HTR-8/SVneo (cell line): Measurements from ENCODE around the gene WDR18.

Experiments used
- DNase-seq: peaks from one replicate; pipeline ENCODE4 v3.0.0; 2011; ENCODE audit warnings: low spot score, mixed read lengths; ENCODE audit not compliant: insufficient read length
- FAIRE-seq: peaks from 2 replicates; lab custom pipeline; 2011; peaks lifted over from hg19 to GRCh38; lab: Jason Lieb, UNC

The WDR18 gene, protein sequence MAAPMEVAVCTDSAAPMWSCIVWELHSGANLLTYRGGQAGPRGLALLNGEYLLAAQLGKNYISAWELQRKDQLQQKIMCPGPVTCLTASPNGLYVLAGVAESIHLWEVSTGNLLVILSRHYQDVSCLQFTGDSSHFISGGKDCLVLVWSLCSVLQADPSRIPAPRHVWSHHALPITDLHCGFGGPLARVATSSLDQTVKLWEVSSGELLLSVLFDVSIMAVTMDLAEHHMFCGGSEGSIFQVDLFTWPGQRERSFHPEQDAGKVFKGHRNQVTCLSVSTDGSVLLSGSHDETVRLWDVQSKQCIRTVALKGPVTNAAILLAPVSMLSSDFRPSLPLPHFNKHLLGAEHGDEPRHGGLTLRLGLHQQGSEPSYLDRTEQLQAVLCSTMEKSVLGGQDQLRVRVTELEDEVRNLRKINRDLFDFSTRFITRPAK

GRCh38 chr19:984165-984967 is at the start of gene WDR18:
TSS of gene WDR18 (plus strand) at chr19:984345. CDS start at chr19:984354, 9 bp downstream.
- FAIRE-seq = peak; percentile 31
- peak; percentile 97 for DNase-seq

DNA sequence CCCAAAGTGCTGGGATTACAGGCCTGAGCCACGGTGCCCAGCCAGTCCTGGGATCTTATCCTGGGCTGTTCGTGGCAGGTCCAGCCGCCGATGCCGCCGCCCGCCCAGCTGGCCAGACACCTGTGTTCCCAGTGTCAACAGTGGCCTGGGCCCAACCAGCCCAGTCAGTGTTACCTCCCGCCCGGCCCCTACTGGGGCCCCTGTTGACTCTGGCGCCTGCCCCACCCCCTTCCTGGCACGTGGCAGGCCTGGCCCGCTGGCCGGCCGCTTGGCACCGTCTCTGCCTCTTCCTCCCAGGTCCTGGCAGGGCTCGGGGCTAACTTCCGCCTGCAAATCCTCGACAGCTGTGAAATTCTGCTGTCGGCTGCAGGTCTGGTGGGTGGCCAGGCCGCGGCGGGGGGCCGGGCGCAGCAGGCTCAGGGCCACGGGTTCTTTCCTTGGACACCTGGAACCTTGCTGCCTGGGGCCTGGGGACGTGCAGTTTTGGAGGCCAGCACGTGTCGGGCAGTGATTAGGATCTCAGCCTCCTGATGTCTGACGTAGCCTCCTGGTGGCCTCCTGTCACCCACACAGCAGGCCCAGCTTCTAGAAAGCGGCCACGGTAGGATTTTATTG is 49.2 kb upstream of the WDR18 start:
- FAIRE-seq = no peak
- no peak for DNase-seq

GRCh38 chr19:936175-936546 is 48.0 kb upstream of the WDR18 start:
- no peak for FAIRE-seq

GRCh38 chr19:937259-937694 is 46.9 kb upstream of the WDR18 start:
- no peak for FAIRE-seq
- no peak for DNase-seq

More at GRCh38 chr19:936175-936546, 48.0 kb upstream of the WDR18 start:
- no peak for DNase-seq

DNA sequence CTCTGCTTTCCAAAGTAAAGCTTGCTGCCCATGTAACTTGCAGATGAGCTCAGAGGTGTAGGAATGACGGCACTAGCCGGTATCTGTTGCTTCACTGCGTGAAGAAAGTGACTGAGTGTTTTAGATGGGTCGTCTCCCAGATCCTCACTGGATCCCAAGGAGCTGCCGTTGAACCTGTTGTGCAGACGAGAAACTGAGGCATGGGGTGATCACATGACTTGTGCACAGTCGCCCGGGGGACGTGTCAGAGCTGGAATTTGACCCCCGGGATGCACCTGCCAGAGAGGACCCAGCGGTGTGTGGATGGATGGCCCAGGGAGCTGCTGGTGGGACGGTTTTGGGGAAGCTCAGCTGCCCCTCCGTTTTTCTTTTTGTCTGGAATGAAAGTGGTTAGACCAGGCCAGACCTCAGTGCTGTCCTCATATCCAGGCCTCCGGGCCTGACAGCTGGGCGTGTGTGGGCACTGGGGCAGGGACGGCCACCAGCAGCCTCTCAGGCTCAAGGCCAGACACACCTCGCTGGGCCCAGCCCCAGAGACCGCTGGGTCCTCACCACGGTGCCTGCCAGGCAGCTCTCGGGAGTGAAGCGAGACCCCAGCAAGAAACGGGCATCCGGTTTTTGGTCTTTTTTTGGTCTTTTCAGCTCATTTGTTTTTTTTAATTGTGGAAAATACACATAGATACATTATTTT is 45.8 kb upstream of the WDR18 start:
- DNase-seq (no peak), FAIRE-seq (no peak)

GRCh38 chr19:939439-939838 is 44.7 kb upstream of the WDR18 start:
- DNase-seq (no peak), FAIRE-seq (no peak)

DNA sequence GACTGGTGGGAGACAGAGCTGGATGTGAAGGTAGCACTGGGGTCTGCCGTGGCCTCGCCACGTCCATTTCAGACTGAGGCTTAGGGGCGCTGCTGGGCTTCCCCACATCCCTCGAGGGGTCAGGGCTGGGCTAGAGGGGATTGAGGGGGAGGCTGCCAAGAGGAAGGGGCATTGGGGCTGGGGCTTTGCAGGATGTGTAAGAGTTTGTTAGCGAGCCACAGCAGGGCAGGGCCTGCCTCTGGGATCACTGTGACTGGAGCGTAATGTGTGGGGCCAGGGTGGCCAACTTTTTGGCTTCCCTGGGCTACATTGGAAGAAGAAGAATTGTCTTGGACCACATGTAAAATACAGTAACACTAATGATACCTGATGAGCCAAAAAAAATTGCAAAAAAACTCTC is 44.2 kb upstream of the WDR18 start:
- no peak for DNase-seq
- no peak for FAIRE-seq

GRCh38 chr19:940591-941291 is 43.4 kb upstream of the WDR18 start:
- no peak for FAIRE-seq
- no peak for DNase-seq

DNA sequence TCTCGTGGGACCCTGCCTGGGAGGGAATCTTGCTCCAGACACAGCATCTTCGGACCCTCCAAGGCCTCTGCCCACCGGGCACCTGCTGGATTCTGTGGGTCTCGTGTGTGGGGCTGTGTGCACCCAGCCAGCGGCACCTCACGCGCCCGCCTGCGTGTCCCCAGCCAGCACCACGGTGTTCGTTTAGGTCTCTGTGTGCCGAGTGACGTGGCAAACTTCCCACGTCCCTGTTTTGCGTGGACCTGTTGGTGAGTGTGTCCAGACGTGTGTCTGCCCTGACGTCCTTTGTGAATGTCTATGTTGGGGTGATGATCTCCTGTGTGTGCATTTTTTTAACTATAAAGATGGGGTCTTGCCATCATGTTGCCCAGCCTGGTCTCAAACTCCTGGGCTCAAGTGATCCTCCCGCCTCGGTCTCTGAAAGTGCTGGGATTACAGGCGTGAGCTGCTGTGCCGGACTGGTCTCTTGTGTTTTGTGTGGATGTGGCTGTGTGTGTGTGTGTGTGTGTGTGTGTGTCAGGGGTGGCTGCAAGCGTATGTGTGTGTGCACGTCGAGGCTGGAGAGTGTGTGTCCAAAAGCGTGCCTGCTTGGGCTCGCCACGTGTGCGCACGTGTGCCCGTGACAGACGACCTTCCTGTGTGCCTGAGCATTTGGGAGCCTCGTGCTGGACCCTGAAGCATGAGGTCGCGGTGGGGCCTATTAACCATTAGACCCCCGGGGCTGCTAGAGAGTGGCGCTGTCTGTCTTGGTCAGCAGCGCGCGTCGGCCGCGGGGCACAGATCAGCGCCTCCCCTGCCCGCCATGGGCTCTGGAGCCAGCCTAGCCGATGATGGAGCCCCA is 42.6 kb upstream of the WDR18 start:
- FAIRE-seq = no peak

DNA sequence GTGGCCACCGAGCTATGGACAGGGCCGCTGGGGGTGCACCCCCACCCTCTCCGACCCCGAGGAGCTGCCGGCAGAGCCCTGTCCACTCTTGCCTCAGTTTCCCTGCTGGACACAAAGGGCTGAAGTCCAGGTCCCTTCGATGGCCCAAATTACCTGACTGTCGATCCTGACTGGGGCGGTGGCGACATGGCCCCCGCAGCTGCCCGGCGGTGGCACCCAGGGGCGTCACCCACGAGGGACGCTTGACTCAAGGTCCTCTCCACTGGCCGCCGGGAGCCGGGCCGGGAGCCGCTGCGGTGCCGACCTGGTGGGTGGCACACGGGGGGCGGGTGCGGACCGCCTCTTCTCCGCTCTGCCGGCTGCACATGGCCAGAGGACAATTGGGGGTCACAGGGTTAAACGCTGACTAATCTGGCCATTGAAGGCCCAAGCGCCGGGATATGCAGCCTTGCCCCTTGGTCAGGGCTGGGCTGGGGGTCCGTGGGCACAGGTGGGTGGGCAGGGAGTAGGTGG is 42.0 kb upstream of the WDR18 start:
- DNase-seq (no peak), FAIRE-seq (no peak)

More for the DNA sequence above, 42.6 kb upstream of the WDR18 start:
- no peak for DNase-seq

GRCh38 chr19:943551-944170 is 40.5 kb upstream of the WDR18 start:
- FAIRE-seq (no peak), DNase-seq (no peak)

GRCh38 chr19:944171-944567 is 40.0 kb upstream of the WDR18 start:
- no peak for FAIRE-seq
- DNase-seq = no peak

- no peak for DNase-seq
- FAIRE-seq = no peak
Observed at GRCh38 chr19:944663-945241, 39.4 kb upstream of the WDR18 start.

- DNase-seq (no peak), FAIRE-seq (no peak)
Observed at GRCh38 chr19:945401-946252, 38.5 kb upstream of the WDR18 start.

DNA sequence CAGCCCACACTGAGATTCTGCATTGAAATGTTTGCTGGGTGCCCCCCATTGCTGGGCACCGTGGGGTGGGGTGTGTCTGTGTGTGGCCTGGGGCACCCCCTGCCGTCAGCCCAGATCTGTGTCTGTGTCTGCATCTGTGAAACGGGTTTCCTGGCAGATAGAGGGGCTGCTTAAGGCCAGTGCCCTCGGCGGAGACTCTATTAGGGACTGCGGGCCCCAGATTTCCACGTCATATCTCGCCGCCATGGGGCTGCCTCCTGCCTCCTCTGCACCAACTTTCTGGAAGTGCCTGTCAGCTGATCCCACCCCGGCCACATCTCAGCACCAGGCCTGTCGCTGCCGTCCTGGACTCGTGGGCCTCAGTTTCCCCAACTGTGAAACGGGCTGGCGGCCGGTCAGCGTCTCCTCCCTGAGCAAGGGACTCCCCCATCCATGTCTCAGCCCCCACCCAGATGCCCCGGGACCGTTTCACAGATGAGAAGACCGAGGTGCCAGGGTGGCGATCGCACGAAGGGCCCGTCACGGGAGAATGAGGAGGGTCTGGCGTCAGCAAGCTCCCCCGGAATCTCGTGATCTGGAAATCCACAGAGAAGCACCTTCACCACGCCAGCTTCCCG is 36.9 kb upstream of the WDR18 start:
- no peak for FAIRE-seq

DNA sequence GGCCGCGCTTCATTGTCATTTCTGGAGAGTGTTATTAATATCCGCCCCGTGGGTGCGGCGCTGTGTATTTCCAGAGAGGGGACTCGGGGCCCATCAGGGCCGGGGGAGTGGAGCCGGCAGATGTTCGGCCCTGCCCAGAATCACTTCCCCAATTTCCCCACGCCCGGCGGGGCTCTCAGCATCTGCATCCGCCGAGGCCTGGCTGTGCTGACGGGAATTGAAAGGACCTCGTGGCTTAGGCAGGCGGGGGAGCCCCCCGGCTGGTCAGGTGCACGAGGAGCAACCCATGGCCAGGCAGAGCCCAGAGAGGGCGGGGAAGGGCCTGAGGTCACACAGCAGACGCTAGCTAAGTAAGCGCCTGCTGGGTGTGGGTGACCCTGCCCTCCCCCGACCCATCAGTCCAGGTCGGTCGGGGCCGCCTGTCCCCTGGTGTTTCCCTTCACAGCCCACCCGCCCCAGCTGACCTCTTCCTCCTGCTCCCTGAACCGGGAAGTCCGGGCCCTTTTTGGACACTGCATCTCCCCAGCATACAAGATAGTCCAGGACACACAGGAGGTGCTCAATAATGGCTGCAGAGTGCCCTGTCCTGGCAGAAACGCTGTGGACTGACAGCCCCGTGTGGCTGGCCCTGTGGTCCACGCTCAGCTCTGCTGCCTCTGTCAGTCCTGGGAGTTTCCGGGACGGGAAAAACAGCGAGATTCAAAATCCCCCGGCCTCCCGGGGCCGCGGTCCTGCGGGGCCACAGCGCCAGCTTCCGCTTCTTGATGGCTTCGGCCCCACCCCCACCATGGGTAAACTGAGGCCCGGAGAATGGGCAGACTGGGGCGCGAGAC is 36.2 kb upstream of the WDR18 start:
- DNase-seq = no peak
- no peak for FAIRE-seq

More for the DNA sequence above, 36.9 kb upstream of the WDR18 start:
- DNase-seq = no peak
